Fibroblast of mammary gland (primary cell): Measurements from ENCODE around the gene SYNM.

ENCODE experiments used
- DNase-seq: peaks from one replicate; pipeline ENCODE4 v3.0.0-alpha.2; 2010; ENCODE audit warnings: low read depth
- H3K4me3 ChIP-seq: 2 replicates; pipeline ENCODE4 v1.5.1; 2011; ENCODE audit warnings: low read depth, mild to moderate bottlenecking, low read length, moderate library complexity; ENCODE audit not compliant: control insufficient read depth
- TF ChIP-seq, protein P1 (sequence below): conservative IDR thresholded peaks from 2 replicates; pipeline ENCODE4 v1.5.1; 2011; ENCODE audit warnings: low read depth, low read length, inconsistent platforms; ENCODE audit not compliant: control insufficient read depth, insufficient read depth

Gene SYNM

DNA sequence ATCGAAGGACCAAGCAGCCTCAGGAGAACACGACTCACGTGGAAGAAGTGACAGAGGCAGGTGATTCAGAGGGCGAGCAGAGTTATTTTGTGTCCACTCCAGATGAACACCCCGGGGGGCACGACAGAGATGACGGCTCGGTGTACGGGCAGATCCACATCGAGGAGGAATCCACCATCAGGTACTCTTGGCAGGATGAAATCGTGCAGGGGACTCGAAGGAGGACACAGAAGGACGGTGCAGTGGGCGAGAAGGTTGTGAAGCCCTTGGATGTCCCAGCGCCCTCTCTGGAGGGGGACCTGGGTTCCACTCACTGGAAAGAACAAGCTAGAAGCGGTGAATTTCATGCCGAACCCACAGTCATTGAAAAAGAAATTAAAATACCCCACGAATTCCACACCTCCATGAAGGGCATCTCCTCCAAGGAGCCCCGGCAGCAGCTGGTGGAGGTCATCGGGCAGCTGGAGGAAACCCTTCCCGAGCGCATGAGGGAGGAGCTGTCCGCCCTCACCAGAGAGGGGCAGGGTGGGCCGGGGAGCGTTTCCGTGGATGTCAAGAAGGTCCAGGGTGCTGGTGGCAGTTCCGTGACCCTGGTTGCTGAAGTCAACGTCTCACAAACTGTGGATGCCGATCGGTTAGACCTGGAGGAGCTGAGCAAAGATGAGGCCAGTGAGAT lies 26.0 kb downstream of the SYNM start:
- TF ChIP-seq, protein P1, sequence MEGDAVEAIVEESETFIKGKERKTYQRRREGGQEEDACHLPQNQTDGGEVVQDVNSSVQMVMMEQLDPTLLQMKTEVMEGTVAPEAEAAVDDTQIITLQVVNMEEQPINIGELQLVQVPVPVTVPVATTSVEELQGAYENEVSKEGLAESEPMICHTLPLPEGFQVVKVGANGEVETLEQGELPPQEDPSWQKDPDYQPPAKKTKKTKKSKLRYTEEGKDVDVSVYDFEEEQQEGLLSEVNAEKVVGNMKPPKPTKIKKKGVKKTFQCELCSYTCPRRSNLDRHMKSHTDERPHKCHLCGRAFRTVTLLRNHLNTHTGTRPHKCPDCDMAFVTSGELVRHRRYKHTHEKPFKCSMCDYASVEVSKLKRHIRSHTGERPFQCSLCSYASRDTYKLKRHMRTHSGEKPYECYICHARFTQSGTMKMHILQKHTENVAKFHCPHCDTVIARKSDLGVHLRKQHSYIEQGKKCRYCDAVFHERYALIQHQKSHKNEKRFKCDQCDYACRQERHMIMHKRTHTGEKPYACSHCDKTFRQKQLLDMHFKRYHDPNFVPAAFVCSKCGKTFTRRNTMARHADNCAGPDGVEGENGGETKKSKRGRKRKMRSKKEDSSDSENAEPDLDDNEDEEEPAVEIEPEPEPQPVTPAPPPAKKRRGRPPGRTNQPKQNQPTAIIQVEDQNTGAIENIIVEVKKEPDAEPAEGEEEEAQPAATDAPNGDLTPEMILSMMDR: no peak
- DNase-seq: no peak
- no peak overlapping the region for H3K4me3 ChIP-seq

- TF ChIP-seq, protein P1: no peak
- DNase-seq: no peak
- H3K4me3 ChIP-seq: no peak overlapping the region
Measured at GRCh38 chr15:99131441-99132023, 26.7 kb downstream of the SYNM start.

GRCh38 chr15:99132122-99132521 lies 27.2 kb downstream of the SYNM start:
- DNase-seq: no peak
- TF ChIP-seq, protein P1: no peak
- no peak overlapping the region for H3K4me3 ChIP-seq

GRCh38 chr15:99132634-99133287 lies 27.9 kb downstream of the SYNM start:
- H3K4me3 ChIP-seq: no peak overlapping the region
- no peak for DNase-seq
- TF ChIP-seq, protein P1: no peak

DNA sequence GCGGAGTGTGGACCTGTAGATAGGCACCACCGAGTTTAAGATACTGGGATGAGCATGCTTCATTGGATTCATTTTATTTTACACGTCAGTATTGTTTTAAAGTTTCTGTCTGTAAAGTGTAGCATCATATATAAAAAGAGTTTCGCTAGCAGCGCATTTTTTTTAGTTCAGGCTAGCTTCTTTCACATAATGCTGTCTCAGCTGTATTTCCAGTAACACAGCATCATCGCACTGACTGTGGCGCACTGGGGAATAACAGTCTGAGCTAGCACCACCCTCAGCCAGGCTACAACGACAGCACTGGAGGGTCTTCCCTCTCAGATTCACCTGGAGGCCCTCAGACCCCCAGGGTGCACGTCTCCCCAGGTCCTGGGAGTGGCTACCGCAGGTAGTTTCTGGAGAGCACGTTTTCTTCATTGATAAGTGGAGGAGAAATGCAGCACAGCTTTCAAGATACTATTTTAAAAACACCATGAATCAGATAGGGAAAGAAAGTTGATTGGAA lies 29.5 kb downstream of the SYNM start:
- H3K4me3 ChIP-seq: no peak overlapping the region
- TF ChIP-seq, protein P1: no peak
- DNase-seq: no peak

GRCh38 chr15:99135194-99135593 lies 30.3 kb downstream of the SYNM start:
- TF ChIP-seq, protein P1: no peak
- H3K4me3 ChIP-seq: no peak overlapping the region
- no peak for DNase-seq
